IMR-90 (cell line): Measurements from ENCODE around the gene INSYN2A. TPM values are rescaled to one million over a fixed set of nuclear protein-coding genes. Genes with fewer than 3 reads are reported as not detected.

Source experiments
- ATAC-seq: fragments of 200-7000 bp; cut with Tn5 transposase; 2 replicates; pipeline ENCODE4 v1.9.1; 2020; ENCODE audit warnings: low read depth, mild to moderate bottlenecking, moderate library complexity
- BruUV-seq: library from RNA; stranded (reverse); fragments of 400-500 nt; replicated peaks from 2 replicates; lab custom pipeline; 2021; lab: Mats Ljungman, UMichigan
- CTCF ChIA-PET: fragments of 300-600 bp; formaldehyde crosslinking; extraction: SDS; loops from one replicate; lab custom pipeline; 2021; ENCODE audit warnings: antibody characterized with exemption; lab: Yijun Ruan, JAX
- POLR2A ChIA-PET: fragments of 300-600 bp; sonication (Branson Sonifier 250); formaldehyde crosslinking; loops from one replicate; lab custom pipeline; 2022; ENCODE audit warnings: antibody characterized with exemption; ENCODE audit not compliant: unreplicated experiment; lab: Charles Lee
- DNase-seq: peaks from one replicate; pipeline ENCODE4 v3.0.0; 2013
- H2AFZ ChIP-seq: replicated peaks from 2 replicates; pipeline ENCODE3; 2013; ENCODE audit warnings: low read length, mild to moderate bottlenecking; ENCODE audit not compliant: poor library complexity
- H2AK5ac ChIP-seq: 2 replicates; pipeline ENCODE4 v1.6.1; 2013; ENCODE audit warnings: low read depth, low read length, inconsistent platforms
- H2AK9ac ChIP-seq: replicated peaks from 2 replicates; pipeline ENCODE3; 2013; ENCODE audit warnings: mild to moderate bottlenecking, low read depth, low read length, moderate library complexity; ENCODE audit not compliant: poor library complexity
- H2BK120ac ChIP-seq: 2 replicates; pipeline ENCODE4 v1.6.1; 2013; ENCODE audit warnings: low read depth, low read length, inconsistent platforms
- H2BK15ac ChIP-seq: 3 replicates; pipeline ENCODE4 v1.6.1; 2013; ENCODE audit warnings: low read depth, low read length, inconsistent platforms
- H2BK20ac ChIP-seq: 2 replicates; pipeline ENCODE4 v1.6.1; 2013; ENCODE audit warnings: low read depth, mild to moderate bottlenecking, inconsistent platforms, low read length, moderate library complexity
- H2BK5ac ChIP-seq: 2 replicates; pipeline ENCODE4 v1.6.1; 2013; ENCODE audit warnings: mild to moderate bottlenecking, low read depth, low read length, inconsistent platforms; ENCODE audit not compliant: poor library complexity, severe bottlenecking
- H3K14ac ChIP-seq: replicated peaks from 2 replicates; pipeline ENCODE4 v1.6.1; 2013; ENCODE audit warnings: low read depth, low read length, inconsistent platforms
- H3K18ac ChIP-seq: 2 replicates; pipeline ENCODE4 v1.6.1; 2013; ENCODE audit warnings: low read depth, low read length, control low read depth
- H3K23ac ChIP-seq: 2 replicates; pipeline ENCODE4 v1.6.1; 2013; ENCODE audit warnings: low read depth, low read length, inconsistent platforms
- H3K27ac ChIP-seq: 2 replicates; pipeline ENCODE4 v1.5.1; 2013; ENCODE audit warnings: mild to moderate bottlenecking, control low read depth, low read length; ENCODE audit not compliant: insufficient read depth
- H3K27me3 ChIP-seq: 2 replicates; pipeline ENCODE4 v1.6.1; 2013; ENCODE audit warnings: low read length; ENCODE audit not compliant: control insufficient read depth, insufficient read depth
- H3K36me3 ChIP-seq: 2 replicates; pipeline ENCODE4 v1.6.1; 2013; ENCODE audit warnings: low read length, mixed read lengths; ENCODE audit not compliant: control insufficient read depth, insufficient read depth
- H3K4ac ChIP-seq: 2 replicates; pipeline ENCODE4 v1.6.1; 2013; ENCODE audit warnings: low read depth, low read length, inconsistent platforms
- H3K4me1 ChIP-seq: 2 replicates; pipeline ENCODE4 v1.6.1; 2013; ENCODE audit warnings: low read length, mixed read lengths; ENCODE audit not compliant: control insufficient read depth, insufficient read depth
- H3K4me2 ChIP-seq: 2 replicates; pipeline ENCODE4 v1.6.1; 2013; ENCODE audit warnings: low read depth, mild to moderate bottlenecking, control low read depth, low read length, moderate library complexity
- H3K4me3 ChIP-seq: 2 replicates; pipeline ENCODE4 v1.5.1; 2013; ENCODE audit warnings: low read depth, mild to moderate bottlenecking, control low read depth, low read length, moderate library complexity; ENCODE audit not compliant: insufficient read depth
- H3K56ac ChIP-seq: 2 replicates; pipeline ENCODE4 v1.6.1; 2013; ENCODE audit warnings: low read length, inconsistent platforms; ENCODE audit not compliant: insufficient read depth; ENCODE audit errors: extremely low read depth
- H3K79me1 ChIP-seq, 2 experiments: 2 replicates each; pipeline ENCODE4 v1.6.1; 2013; ENCODE audit warnings: low read length in 2 of 2, inconsistent platforms in 1 of 2, low read depth in 1 of 2
- H3K9ac ChIP-seq: 2 replicates; pipeline ENCODE4 v1.6.1; 2013; ENCODE audit warnings: low read depth, low read length, control low read depth
- H3K9me1 ChIP-seq: 2 replicates; pipeline ENCODE4 v1.6.1; 2013; ENCODE audit warnings: low read length, inconsistent platforms; ENCODE audit not compliant: insufficient read depth
- H3K9me3 ChIP-seq: 2 replicates; pipeline ENCODE4 v1.6.1; 2013; ENCODE audit warnings: low read length; ENCODE audit not compliant: control insufficient read depth, insufficient read depth
- H4K20me1 ChIP-seq: 2 replicates; pipeline ENCODE4 v1.6.1; 2013; ENCODE audit warnings: low read length, inconsistent platforms; ENCODE audit not compliant: insufficient read depth
- H4K5ac ChIP-seq: 2 replicates; pipeline ENCODE4 v1.6.1; 2013; ENCODE audit warnings: mild to moderate bottlenecking, low read depth, low read length, control low read depth
- H4K8ac ChIP-seq, 2 experiments: 2 replicates each; pipeline ENCODE4 v1.6.1; 2013; ENCODE audit warnings: low read depth in 2 of 2, low read length in 2 of 2, control low read depth in 1 of 2, inconsistent platforms in 1 of 2
- H4K91ac ChIP-seq: 2 replicates; pipeline ENCODE4 v1.6.1; 2013; ENCODE audit warnings: low read depth, low read length, inconsistent platforms; ENCODE audit not compliant: insufficient read depth
- BHLHE40 ChIP-seq: fragments of 150-350 bp; IDR thresholded peaks from 2 replicates; pipeline ENCODE4 v1.6.1; 2016; ENCODE audit warnings: mild to moderate bottlenecking, low read depth, low read length
- ELK1 ChIP-seq: fragments of 150-350 bp; IDR thresholded peaks from 2 replicates; pipeline ENCODE4 v1.6.1; 2016; ENCODE audit warnings: low read depth, mild to moderate bottlenecking, low read length, moderate library complexity, borderline replicate concordance
- MAFK ChIP-seq: IDR thresholded peaks from 2 replicates; pipeline ENCODE4 v1.6.1; 2012; ENCODE audit warnings: low read depth, low read length, improper control_type of control experiment
- MXI1 ChIP-seq: IDR thresholded peaks from 2 replicates; pipeline ENCODE4 v1.6.1; 2012; ENCODE audit warnings: low read depth, mild to moderate bottlenecking, low read length, moderate library complexity, borderline replicate concordance
- NFE2L2 ChIP-seq: fragments of 150-350 bp; IDR thresholded peaks from 2 replicates; pipeline ENCODE4 v1.6.1; 2016; ENCODE audit warnings: low read depth, mild to moderate bottlenecking, low read length
- RAD21 ChIP-seq: IDR thresholded peaks from 2 replicates; pipeline ENCODE4 v1.6.1; 2012; ENCODE audit warnings: low read length, improper control_type of control experiment
- WGBS, 2 experiments: methylation state at CpG; one replicate each; pipeline versions ENCODE4 v1.1.5 to v1.1.7; 2013; ENCODE audit warnings: missing lambda C conversion rate in 2 of 2; ENCODE audit not compliant: insufficient read length in 1 of 2; ENCODE audit errors: extremely low coverage in 2 of 2; 5-methylcytosine and 5-hydroxymethylcytosine counted together
- dilution Hi-C: fragments of 300-500 bp; cut with HindIII; formaldehyde crosslinking; loops from one replicate; pipeline ENCODE4 v1.14.3; 2018; ENCODE audit warnings: low sequenced_read_pairs; ENCODE audit not compliant: unreplicated experiment
- in situ Hi-C: fragments of 300-500 bp; cut with MboI; formaldehyde crosslinking; loops from 3 replicates; pipeline ENCODE4 v1.14.3; 2019; ENCODE audit warnings: low sequenced_read_pairs, inconsistent platforms, mixed read lengths
- intact Hi-C: fragments of 100-400 bp; cut with micrococcal nuclease; formaldehyde crosslinking; loops from 2 replicates; pipeline ENCODE4 v1.10.0; 2022
- polyA plus RNA-seq, 3 experiments: library from polyadenylated mRNA; depleted of rRNA; stranded (reverse); fragments of >200 nt; gene quantifications; 2 replicates each; pipeline ENCODE4 v1.2.3, GENCODE V29; 2012; ENCODE audit warnings: low replicate concordance in 1 of 3
- total RNA-seq: library from RNA; depleted of rRNA; stranded (reverse); fragments of >200 nt; gene quantifications from 2 replicates; pipeline ENCODE4 v1.2.3, GENCODE V29; 2012

Gene INSYN2A
- total and polyA plus RNA-seq, 2 of the 4 experiments (the other 2 are of a cell fraction): 0.10 to 0.18 TPM

DNA sequence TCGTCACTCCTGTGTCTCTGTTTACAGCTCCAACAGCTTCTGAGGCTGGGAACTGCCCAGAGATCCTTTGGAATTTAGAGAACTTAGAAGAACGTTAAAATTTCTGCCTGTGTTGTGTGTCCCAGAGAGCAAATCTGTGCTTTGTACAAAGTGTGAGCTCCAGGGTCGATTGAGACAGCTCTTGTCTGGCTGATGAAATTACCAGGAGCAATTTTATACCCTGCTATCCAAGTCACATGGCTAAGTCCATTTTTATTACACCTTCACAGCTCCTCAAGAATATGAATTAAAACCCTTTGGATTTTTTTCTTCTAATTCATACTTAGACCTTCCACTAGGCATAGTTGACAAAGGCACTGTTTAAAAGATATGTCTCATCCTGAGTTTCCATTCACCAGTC lies 46.5 kb upstream of the INSYN2A start:
- Histone ChIP-seq H3K4me1 (peaks cover 3% of the 10 kb centered on the region; the same call in 1 of the 2 replicates), H4K5ac (no peak overlapping the region)
- TF ChIP-seq RAD21 (no peak), BHLHE40 (no peak), ELK1 (no peak), NFE2L2 (no peak), MAFK (no peak), MXI1 (no peak)

More for the DNA sequence above, 46.5 kb upstream of the INSYN2A start:
- Histone ChIP-seq H2BK20ac (no peak overlapping the region), H3K56ac (no peak overlapping the region), H3K4me3 (no peak overlapping the region), H2BK120ac (no peak overlapping the region), H3K14ac (no peak overlapping the region), H2AFZ (no peak overlapping the region), H3K27me3 (no peaks in the 10 kb centered on the region), H2BK5ac (no peak overlapping the region), H3K79me1 (peaks cover 8 to 10% of the 10 kb centered on the region in 2 experiments; a peak in 3 of 4 replicates), H3K4ac (no peak overlapping the region), H2BK15ac (no peak overlapping the region), H2AK5ac (no peak overlapping the region), H3K36me3 (no peaks in the 10 kb centered on the region; the same call in 1 of the 2 replicates), H3K27ac (no peak overlapping the region), H2AK9ac (no peak overlapping the region), H3K4me2 (no peak overlapping the region), H3K9me3 (no peaks in the 10 kb centered on the region), H3K23ac (no peak overlapping the region), H4K91ac (no peak overlapping the region), H3K9me1 (peaks cover 8% of the 10 kb centered on the region; the same call in 1 of the 2 replicates), H4K8ac (no peak overlapping the region), H3K9ac (no peak overlapping the region), H3K18ac (no peak overlapping the region), H4K20me1 (peaks cover 4% of the 10 kb centered on the region; the same call in 1 of the 2 replicates)
- no TSS peak for BruUV-seq
- dilution Hi-C loops (no loop called here), in situ Hi-C loops (no loop called here), intact Hi-C loops (loop anchor here (1.0 kb wide), 1 partner anchor 334 kb away; no protein-coding TSS in a partner anchor)
- no CpG with 5 or more reads among the region's 3 CpGs for WGBS, 2 experiments
- ATAC-seq (no peak), DNase-seq (no peak)
- ChIA-PET CTCF (interaction anchor here (2.1 kb wide), 1 partner anchor 11 kb away, joined by 10 read pairs; no protein-coding TSS in a partner anchor), POLR2A (no interaction called here)
